Erythroblast (primary cell): ENCODE measurements around the gene CEP350.

Experiments used
- GATA1 ChIP-seq: IDR thresholded peaks from 2 replicates; pipeline ENCODE4 v1.6.1; 2011; ENCODE audit warnings: low read depth, mild to moderate bottlenecking, control low read depth, low read length, moderate library complexity
- POLR2A ChIP-seq: IDR thresholded peaks from 2 replicates; pipeline ENCODE4 v1.6.1; 2011; ENCODE audit warnings: mild to moderate bottlenecking, low read length

- TF ChIP-seq POLR2A (no peak), GATA1 (no peak)
These were observed 196.9 kb downstream of the CEP350 start for GRCh38 chr1:180151508-180151907.
